ENCODE data around the gene RASGRP1.

RASGRP1 gene

DNA sequence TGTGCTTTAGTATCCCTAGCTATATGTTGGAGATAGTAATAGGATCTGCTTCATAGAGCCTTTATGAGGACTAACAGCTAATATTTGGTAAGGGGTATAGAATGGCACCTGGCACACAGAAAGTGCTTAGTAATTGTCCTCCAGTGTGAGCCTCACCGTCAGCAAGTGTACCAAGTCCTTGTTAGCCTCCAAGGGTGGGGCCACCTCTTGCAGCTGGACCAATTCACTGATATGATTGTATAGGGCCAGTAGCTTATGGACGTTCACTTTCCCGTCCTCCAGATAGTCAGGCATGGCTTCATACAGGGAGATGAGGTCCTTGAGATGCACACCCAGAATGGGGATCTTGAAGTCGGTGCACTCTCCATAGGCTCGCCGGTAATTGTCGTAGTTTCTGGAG is 57.0 kb downstream of the RASGRP1 start:
- H3K4me3 ChIP-seq (ENCODE audit: low read depth, low read length), result no peak overlapping the region
- TF ChIP-seq, protein P1, sequence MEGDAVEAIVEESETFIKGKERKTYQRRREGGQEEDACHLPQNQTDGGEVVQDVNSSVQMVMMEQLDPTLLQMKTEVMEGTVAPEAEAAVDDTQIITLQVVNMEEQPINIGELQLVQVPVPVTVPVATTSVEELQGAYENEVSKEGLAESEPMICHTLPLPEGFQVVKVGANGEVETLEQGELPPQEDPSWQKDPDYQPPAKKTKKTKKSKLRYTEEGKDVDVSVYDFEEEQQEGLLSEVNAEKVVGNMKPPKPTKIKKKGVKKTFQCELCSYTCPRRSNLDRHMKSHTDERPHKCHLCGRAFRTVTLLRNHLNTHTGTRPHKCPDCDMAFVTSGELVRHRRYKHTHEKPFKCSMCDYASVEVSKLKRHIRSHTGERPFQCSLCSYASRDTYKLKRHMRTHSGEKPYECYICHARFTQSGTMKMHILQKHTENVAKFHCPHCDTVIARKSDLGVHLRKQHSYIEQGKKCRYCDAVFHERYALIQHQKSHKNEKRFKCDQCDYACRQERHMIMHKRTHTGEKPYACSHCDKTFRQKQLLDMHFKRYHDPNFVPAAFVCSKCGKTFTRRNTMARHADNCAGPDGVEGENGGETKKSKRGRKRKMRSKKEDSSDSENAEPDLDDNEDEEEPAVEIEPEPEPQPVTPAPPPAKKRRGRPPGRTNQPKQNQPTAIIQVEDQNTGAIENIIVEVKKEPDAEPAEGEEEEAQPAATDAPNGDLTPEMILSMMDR (IDR thresholded peaks at IDR 0.05; ENCODE audit: low read depth, low read length, missing control alignments), result no peak
- in situ Hi-C loops (cut with HindIII; ENCODE audit: low sequenced_read_pairs), result no loop called here
- DNase-seq (ENCODE audit: low read depth), result no peak

DNA sequence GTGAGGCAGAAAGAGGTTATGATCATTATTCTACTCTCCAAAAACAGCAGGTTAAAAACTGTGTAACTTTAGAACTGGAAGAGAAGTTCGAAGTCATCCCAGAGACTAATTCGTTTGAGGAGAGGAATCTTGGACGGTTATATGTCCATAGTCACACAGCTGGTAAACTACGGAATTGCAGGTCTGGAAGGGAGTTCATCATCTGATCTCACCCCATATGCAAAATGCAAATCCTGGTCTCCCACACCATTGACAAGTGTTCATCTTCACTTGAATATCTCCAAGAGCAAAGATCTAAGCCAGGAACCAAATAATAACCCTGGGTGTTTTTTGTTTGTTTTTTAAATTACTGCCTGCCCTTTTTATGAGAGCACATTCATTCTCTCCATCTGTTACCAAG is 57.6 kb downstream of the RASGRP1 start:
- H3K4me3 ChIP-seq (ENCODE audit: low read depth, low read length), result no peak overlapping the region
- no peak for DNase-seq (ENCODE audit: low read depth)
- TF ChIP-seq, protein P1 (IDR thresholded peaks at IDR 0.05; ENCODE audit: low read depth, low read length, missing control alignments), result no peak
- in situ Hi-C loops (cut with HindIII; ENCODE audit: low sequenced_read_pairs), result no loop called here

DNA sequence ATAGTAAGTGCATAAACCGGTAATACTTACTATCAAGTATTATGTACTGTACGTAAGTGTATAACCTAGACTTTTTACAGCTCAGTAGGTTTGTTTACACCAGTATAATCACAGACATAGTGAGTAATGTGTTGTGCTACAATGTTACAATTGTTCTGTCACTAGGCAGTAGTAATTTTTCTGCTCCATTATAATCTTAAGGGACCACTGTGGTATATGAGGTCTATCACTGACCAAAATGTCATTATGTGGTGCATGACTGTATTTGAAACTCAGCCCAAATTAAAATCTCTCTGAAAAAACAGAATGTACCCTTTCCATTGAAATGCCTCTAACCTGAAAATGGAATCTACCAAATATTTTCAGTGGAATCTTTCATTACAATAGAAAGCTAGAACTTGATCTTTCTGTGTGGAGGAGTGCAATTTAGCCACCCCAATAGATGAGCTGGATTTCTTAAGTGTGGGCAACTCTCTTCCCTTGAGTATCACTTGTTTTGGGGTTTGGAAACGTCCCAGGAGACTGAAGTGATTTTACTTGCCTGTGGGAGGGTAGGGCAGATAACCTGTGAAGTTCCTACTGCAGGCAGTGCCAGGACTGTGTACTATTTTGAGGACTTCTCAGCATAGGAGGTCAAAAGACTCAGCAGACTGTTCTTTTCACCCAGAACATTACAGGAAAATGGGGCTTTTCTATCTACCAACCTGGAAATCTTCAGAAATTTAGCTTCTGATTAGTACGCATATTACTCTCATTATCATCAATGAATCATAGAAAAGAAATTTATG is 59.7 kb downstream of the RASGRP1 start:
- in situ Hi-C loops (cut with HindIII; ENCODE audit: low sequenced_read_pairs), result loop anchor here (5.0 kb wide), 1 partner anchor 32 kb away; no protein-coding TSS in a partner anchor
- TF ChIP-seq, protein P1 (IDR thresholded peaks at IDR 0.05; ENCODE audit: low read depth, low read length, missing control alignments), result no peak
- DNase-seq (ENCODE audit: low read depth), result peak; percentile 13

DNA sequence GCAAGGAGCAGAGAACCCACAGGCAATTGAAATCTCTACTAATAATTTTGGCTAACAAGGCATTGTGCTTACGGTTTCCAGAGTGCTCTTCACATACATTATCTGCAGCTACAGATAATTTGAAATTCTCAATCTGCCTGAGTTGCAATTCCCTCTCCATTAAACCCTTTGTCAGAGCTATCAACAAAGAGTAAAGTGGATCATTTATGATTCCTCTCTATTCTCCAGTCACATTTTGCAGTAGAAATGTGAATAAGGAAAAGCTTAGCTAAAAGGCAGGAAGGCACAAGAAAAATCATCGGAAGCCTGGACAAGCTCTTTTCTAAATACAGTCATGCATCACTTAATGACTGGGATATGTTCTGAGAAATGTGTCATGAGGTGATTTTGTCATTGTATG is 61.1 kb downstream of the RASGRP1 start:
- H3K4me3 ChIP-seq (ENCODE audit: low read depth, low read length), result no peak overlapping the region
- in situ Hi-C loops (cut with HindIII; ENCODE audit: low sequenced_read_pairs), result loop anchor here (5.0 kb wide), 1 partner anchor 34 kb away; no protein-coding TSS in a partner anchor
- TF ChIP-seq, protein P1 (IDR thresholded peaks at IDR 0.05; ENCODE audit: low read depth, low read length, missing control alignments), result no peak
- no peak for DNase-seq (ENCODE audit: low read depth)

More for the DNA sequence above, 59.7 kb downstream of the RASGRP1 start:
- no peak overlapping the region for H3K4me3 ChIP-seq (ENCODE audit: low read depth, low read length)

DNA sequence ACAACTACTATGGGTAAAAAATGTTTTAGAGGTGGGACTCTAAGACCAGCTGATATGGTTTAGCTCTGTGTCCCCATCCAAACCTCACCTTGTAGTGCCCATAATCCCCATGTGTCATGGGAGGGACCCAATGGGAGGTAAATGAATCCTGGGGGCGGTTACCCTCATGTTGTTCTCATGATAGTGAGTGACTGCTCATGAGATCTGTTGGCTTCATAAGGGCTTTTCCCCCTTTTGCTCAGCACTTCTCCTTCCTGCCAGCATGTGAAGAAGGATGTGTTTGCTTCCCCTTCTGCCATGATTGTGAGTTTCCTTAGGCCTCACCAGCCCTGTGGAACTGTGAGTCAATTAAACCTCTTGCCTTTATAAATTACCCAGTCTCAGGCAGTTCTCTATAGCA is 65.0 kb downstream of the RASGRP1 start:
- TF ChIP-seq, protein P1 (IDR thresholded peaks at IDR 0.05; ENCODE audit: low read depth, low read length, missing control alignments), result no peak
- no peak for DNase-seq (ENCODE audit: low read depth)
- in situ Hi-C loops (cut with HindIII; ENCODE audit: low sequenced_read_pairs), result loop anchor here (5.0 kb wide), 1 partner anchor 38 kb away; no protein-coding TSS in a partner anchor
- no peak overlapping the region for H3K4me3 ChIP-seq (ENCODE audit: low read depth, low read length)

DNA sequence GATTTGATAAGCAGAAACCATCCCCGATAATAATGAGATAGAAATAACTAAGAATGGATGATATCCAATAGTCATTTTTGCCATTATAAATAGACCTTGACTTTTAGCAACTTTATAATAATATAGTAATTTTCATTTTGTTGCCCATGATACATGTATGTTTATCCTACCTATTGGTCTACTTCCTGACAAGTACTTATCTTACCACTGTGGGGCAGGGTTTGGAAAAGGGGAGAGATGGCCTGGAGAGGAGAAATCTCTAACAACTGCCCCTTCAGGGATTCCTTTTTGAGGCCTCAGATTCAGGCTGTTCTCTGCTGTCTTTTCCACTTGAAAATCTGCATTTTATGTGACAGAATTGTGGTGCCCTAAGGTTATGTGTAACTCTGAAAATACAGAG is 68.5 kb downstream of the RASGRP1 start:
- DNase-seq (ENCODE audit: low read depth), result no peak
- in situ Hi-C loops (cut with HindIII; ENCODE audit: low sequenced_read_pairs), result no loop called here
- TF ChIP-seq, protein P1 (IDR thresholded peaks at IDR 0.05; ENCODE audit: low read depth, low read length, missing control alignments), result no peak
- no peak overlapping the region for H3K4me3 ChIP-seq (ENCODE audit: low read depth, low read length)

Data from astrocyte of the cerebellum (primary cell).